NCI-H510A (cell line): ENCODE data around the gene PDCD7.
"Not testable (repeated sequence)": the region's sequence is repeated elsewhere in the genome, so short reads cannot be mapped to it uniquely, and the experiment has no call there.

Experiments
- DNase-seq: peaks from one replicate; lab custom pipeline; 2025; lab: John Stamatoyannopoulos, UW

PDCD7 gene

DNA sequence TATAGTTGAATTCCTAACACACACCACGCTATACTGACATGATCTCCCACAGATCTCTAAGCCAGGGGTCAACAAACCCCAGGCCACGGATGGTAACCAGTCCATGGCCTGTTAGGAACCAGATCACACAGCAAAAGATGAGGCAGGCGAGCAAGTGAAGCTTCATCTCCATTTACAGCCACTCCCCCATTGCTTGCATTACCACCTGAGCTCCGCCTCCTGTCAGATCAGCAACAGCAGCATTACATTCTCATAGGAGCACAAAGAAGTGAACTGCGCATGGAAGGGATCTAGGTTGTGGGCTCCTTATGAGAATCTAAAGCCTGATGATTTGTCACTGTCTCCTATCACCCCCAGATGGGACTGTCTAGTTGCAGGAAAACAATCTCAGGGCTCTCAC lies 2.7 kb downstream of the PDCD7 start:
- no peak for DNase-seq

DNA sequence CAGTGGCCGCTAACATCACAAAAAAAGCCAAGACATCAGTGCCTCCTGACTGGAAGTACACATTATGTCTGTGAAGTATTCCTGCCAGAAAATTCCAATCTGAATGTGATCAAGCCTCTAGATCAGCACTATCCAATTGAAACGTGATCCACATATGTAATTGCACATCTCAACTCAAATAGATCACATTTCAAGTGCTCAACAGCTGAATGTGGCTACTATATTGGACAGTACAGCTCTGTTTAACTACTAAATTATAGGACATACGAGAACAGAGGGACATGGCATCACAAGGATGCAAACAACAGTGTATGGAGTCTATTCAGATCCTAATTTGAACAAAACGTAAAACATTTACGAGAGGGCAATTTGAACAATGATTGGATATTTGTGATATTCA lies 18.1 kb downstream of the PDCD7 start:
- DNase-seq = no peak

DNA sequence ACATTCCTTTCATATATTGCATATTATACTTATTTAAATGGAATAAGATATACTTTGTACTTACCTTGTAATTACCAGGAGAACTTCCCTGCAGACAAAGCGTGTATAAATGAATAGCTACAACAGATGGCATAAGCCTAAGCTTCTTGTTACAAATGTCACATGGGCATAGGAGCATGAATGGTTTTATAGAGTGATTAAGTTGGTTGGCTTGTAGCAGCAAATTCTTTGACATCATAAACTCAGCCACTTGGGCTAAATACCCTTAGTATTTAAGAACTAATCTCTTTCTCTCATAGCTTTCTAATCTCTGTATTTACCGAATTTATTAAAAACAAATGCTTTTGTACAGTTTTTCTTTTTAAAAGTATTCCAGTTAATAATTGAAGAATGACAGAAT lies 18.5 kb downstream of the PDCD7 start, which contains the start of gene UBAP1L:
Gene UBAP1L, minus strand, starts transcription at position 115 of the 400 bp plus-strand sequence. CDS start 8,985 bp downstream, outside the sequence.
- DNase-seq = no peak

DNA sequence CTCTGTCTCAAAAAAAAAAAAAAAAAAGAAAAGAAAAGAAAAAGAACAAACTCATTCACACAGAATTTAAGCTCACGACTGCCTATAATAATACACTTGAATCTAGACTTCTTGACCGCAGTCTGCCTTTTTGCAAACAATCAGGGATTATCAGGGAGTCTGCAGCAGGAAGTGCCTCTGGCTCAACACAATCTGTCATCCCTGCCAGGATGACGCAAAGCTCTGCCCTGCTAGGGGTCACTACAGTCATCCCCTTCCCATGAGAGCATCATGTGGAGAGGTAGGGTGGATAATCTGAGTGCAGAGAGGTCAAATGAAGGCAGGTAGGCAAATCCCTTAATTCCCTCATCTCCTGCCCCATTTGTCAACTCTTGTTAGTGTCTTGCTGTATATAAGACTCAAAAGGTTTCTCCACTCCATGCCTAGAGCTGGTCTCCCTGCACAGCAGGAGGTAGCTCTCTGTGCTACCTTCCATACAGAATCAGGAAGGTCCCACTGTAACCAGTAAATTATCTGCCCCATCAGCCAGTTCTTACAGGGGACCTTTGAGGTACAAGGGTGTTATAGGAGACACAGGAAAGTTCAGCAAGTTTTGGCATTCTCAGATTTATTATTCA lies 22.8 kb downstream of the PDCD7 start:
- no peak for DNase-seq

DNA sequence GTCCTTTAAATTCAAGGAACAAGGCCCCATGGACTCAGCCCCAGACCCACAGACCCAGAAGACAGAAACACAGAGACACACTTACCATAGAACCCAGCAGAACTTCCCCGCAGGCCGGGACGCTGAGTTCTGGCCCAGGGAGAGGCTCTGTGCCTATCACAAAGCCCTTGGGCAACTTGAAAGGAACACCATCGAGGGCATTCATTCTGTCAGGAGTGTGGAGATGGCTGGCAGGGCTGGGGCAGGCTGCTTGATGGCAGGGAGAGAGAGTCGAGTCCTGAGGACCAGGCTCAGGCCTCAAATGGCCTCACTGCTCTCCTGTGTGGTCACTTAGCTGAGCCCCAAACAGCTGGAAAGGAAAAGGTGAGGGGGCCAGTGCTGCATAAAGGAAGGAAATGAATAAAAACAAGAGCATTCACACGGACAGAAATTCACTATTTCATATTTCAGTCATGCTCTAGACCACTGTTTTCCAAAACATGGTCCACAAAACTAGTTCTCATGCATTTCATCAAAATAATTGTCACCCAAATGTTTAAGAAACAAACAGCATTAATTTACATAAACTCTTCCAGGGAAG lies 27.5 kb downstream of the PDCD7 start:
- DNase-seq = no peak

DNA sequence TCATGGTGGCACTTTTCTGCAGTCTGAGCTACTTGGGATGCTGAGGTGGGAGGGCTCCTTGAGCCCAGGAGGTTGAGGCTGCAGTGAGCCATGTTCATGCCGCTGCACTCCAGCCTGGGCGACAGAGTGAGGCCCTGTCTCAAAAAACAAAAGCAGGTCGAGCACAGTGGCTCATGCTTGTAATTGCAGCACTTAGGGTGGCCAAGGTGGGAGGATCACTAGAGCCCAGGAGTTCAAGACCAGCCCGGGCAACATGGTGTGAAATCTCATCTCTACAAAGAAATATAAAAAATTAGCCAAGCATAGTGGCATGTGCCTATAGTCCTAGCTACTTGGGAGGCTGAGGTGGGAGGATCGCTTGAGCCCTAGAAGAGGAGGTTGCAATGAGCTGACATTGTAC lies 28.6 kb downstream of the PDCD7 start:
- DNase-seq = no peak

DNA sequence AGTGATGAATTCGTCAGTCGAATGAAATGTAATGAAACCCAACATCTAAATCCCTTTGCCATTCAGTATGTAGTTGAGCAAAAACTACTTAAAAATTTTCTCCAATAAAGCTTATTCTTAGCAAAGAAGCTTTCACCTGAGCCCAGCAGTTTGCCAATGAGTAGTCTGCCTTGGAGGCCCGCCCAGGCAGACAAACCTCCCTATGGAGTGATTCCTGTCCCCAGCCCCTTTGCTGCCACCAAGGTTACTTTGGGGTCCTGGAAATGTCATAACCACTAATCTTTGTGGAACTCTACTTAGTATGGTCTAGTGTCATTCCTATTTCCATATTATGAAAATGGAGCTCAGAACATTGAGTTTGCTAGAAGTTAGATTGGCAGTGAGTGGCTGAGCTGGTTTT lies 30.7 kb downstream of the PDCD7 start:
- DNase-seq = no peak

DNA sequence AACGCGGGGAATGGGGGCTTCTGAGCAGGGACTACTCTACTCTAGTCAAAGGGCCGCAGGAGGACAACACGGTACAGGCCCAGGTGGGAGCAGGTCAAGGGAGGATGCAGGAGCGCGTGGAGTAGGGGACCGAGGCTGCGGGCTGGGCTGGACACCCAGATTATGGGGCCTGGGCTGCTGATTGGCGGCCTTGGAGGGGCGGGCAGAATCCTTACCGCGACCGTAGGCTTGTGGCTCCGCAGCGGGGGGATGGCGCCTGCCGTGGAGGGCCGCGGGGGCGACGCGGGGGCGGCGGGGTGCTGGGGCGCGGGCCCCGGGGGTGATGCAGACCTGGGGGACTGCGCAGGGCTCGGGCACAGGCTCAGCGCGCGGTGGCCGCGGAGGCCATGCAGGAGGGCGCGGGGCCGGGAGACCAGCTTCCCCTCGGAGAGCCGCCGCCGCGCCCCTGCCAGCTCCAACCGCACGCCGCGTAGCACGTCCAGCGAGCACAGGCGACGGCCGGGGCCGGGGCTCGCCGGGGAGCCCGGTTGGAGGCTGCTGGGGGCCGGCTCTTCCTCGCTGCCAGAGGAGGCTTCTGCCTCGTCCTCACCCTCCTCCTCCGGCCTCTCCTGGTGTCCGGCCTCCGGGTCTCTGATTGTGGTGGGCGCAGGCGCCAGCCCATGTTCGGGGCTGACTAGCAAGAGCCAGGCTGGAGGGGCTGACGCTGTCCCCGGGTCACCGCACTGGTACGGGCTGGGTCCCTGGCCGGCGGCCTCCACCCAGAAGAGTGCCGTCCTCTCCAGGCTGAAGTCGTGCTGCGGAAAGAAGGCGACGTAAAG lies 31.5 kb downstream of the PDCD7 start:
- no peak for DNase-seq

DNA sequence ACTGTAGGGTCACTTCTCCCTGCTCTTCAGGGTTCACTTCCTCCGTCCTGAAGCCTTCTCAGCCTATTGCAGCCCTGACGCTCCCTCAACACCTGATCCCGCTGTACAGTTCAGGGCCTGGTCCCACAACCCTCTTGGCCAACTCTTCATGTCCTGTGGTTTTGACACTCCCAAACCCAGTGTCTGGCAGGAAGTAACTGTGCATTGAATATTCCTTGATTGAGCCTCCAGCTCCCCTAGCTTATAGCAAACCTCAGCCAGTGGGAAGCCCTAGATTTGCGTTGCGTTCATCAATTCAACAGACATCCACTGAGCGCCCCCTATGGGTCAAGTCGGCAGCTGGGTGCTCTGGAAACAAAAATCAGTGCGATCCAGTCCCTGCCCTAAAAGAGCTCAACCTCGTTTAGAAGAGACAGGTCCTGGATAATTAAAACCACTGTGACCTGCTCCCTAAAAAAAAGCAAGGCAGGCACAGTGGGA lies 32.2 kb downstream of the PDCD7 start:
- no peak for DNase-seq

DNA sequence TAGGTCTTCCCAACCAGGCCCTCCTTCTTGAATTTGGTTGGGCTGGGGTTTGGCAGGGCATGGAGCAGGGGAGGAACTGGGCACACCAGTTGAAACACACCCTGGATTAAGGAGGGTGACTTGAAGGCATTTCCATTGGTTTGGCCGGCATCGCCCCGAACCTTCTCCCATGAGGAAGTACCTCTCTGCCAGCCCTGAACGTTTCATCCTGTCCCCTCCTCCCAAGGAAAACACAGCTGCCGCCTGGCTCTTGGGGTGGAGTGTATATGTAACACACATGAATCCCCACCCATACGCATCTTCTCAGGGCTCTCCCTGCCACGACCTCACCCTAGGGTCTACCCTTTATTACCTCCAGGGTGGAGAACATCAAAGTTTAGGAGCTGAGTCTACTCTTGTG lies 33.2 kb downstream of the PDCD7 start:
- DNase-seq = no peak

DNA sequence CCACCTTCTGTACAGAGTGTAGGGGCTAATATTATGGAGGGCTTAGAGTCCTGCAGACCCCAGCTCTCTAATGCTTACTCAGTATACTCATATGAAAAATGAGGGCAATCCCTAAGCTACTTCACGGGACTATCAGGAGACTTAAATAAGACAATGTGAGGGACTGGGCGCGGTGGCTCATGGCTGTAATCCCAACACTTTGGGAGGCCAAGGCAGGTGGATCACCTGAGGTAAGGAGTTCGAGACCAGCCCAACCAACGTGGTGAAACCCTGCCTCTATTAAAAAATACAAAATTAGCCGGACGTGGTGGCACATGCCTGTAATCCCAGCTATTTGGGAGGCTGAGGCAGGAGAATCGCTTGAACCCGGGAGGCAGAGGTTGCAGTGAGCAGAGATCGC lies 33.8 kb downstream of the PDCD7 start:
- DNase-seq = not testable (repeated sequence)

DNA sequence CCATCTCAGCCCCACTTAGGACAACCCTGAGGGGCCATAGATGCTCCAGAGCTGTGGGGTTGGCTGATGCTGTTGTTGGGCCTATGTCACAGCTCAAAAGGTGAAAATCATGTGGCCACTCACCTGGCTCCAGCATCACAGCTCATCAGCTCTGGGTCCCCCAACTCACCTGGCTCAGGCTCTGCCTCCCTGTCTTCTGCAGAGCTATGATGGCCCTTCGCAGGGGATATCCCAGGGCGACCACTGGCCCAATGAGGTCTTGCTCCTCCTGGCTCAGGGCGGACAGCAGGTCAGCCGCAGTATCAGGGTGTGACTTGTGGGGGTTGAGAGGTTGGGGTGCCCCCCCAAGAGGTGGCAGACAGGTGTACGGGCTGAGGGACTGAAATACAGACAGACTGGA lies 34.3 kb downstream of the PDCD7 start:
- DNase-seq = no peak

DNA sequence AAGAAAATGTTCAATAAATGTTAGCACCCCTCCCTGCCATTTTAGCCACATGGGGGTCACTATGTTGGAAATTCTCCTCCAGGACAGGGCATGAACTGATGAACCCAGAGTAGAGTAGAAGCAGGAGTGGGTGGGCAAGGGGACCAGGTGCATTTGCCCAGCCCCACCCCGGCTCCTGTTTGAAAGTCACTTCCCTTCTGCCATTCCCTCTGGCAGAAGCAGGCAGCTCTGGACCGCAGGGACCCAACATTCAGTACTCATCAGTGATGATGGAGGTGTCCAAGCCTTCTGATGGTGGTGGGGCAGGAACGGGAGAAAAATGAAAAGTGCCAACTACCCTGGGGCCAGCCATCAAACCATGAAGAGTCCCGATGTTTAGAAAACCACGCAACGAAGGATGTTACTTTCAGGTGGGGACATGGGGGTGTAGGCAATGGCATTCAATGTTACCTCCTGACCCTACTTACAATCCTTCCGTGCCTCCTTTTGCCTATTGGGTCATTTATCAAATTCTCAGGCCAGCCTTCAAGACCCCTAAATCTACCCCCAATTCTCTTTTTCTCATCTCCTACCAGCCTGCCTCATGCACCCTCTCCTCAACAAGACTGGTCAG lies 35.9 kb downstream of the PDCD7 start:
- no peak for DNase-seq

DNA sequence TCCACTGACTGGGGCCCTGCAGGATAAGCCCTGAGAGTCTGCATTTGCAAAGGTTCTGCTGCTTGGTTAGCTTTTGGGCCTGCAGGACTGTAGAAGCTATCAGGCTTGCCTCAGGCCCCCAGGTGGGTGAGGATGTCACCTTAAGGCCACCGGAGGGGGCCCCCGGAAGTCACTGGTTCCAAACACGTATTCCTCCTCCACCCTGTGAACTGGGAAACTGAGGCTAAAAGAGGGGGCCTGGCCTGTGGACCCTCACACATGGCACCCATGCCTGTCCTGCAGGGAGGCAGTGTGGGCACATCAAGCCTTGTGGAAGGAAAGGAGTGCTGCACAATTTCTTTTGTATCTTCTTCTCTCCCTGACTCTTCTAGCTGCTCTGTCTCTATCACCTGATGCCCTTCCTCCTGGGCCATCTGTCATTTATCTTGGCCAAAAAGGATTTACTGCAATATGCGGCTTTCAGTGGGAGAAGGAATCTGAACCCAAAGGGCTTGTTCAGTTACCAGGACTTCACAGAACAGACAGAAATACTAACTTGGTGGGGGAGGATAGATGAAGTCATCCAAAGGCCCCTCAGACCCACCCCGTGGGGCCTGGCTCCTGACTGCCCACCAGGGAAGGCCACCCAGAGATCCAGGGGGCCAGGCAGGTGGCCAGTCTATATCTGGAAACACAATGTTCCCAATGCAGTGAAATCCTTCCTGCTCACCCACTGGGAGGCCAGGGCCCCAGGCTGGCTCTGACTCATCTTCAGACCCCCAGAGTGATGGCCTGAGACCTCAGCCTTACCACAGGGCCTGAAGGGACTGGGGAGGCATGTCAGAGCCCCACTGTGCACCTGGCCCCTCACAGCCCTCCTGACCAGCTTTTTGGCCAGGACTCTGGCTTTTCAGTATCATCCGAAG lies 36.9 kb downstream of the PDCD7 start:
- no peak for DNase-seq

DNA sequence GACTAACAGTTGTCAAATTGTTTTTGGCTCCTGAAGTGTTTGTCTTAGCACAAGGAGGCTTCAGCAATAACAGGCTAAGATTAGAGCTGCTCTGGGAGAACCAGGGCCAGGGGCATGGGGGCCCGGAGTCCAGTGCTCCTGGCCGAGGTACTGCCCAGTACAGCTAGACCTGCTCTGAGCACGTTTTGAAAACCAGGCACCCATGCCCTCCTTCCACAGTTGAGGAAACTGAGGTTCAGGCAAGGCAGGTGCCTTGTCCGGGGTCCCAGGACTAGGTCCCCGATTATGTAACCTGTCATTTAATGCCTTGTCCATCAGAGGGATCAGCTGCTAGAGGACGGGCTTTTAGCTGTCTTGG lies 37.9 kb downstream of the PDCD7 start:
- no peak for DNase-seq

DNA sequence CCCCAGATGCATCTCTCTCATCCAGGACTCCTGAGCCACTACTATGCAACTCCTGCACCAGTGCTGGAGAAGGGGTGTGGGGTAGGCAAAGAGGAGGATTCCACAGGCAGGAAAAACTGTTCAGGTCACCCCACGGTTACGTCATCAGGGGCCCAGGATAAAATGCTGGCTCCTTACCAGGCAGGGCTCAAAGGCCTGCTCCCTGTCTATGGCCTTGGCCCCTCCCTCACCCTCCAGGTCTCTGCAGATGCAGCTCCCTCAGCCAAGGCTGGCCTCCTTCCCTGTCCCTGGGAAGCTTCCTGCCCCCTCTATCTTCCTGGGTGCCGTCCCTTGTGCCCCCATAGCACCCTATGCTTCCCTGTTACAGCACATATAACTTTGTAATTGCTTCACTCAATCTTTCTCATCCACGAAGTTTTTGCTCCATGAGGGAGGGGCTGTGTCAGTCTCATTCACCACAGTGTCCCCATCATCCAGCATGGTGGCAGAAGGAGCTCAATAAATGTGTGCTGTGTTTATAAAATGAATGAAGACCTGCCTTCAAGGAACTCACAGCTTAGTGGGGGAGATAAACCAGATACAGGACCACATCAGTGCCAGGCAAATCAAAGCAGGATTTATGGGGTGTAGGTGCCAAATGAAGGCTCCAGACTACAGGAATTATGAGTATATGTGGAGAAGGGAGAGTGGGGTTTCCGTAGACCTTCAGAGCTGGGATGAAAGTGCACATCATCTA lies 38.4 kb downstream of the PDCD7 start:
- no peak for DNase-seq

DNA sequence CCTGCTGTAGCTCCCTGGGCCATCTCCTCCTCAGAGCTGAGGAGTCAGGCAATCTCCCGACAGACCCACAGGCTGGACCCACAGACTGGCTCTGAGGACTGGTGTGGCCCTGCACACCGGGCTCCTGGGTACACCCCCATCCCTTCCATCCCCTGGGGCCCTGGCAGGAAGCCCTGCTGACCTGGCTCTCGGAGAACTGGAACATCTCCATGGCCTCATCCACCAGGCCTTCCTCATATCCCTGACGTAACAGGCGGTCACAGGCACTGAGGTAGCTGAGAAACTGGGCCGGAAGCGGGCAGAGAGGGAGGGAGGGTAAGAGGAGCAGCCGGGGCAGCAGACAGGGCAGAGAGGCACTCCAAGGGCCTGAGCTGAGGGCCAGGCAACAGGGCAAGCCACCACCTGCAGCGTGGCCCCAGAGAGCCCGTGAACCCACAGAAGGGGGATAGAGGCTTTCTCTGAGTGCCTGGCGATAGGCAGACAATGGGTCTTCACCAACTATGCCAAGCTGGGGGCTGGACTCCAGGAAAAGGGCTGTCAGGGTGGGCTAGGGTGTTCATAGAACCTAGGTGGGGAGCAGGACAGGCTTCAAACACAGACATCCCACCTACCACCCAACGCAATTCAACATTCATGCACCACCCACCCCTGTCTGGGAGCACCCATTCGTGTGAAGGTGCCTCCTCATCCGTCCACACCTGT lies 39.2 kb downstream of the PDCD7 start:
- DNase-seq = no peak

DNA sequence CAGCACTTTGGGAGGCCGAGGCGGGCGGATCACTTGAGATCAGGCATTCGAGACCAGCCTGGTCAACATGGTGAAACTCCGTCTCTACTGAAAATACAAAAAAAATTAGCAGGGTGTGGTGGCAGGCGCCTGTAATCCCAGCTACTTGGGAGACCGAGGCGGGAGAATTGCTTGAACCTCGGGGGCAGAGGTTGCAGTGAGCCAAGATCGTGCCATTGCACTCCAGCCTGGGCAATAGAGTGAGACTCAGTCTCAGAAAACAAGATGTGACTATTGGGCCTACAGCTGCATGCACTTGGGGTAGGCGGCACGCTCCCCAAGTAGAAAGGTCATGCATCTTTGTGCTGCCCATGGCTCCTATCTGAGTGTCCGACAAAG lies 39.8 kb downstream of the PDCD7 start:
- DNase-seq = not testable (repeated sequence)

DNA sequence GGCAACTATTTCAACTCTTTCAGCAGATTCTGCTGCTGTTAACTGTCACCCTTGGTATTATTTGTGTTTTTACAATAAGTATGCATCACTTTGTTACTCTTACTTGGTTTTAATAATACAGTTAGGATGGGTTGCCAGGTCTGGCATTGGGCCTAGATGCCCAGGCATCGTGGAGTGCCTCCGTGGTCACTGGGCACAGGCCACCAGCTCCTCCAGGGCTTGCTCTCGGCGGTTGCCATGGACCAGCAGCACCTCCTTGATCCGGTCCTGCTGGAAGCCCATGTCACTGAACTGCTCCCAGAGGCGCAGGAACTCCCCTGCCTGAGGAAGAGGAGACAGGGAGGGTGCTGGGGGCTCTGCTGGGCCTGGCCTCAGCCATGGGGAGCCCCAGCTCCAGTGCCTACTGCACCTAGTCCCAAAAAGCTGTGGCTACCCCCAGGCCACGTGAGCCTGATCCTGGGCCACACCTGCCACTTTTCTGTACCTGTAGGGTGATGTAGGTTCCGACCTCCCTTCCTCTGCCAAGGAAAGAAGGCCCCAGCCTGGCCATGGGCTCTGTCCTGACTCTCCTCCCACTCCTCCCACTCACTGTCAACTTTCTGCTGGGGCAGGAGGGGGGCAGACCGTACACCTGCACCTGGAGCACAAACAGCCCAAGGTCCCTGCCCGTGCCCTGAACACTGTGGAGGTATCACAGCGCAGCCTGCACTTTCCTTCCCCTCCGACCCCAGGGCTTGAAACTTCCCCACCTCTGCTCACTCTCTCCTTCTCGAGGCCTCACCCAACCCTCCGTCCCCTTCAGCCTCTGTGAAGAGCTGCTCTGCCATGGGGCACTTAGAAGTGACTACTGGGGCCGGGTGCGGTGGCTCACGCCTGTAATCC lies 40.5 kb downstream of the PDCD7 start:
- no peak for DNase-seq
